ENCODE measurements around the gene CLEC20A.

The CLEC20A gene

GRCh38 chr1:178501705-178502329 lies 5.1 kb upstream of the CLEC20A start:
- FAIRE-seq, result no peak
- peak; percentile 88 for DNase-seq (ENCODE audit: insufficient read length, low spot score)

- FAIRE-seq (no peak), DNase-seq (ENCODE audit: insufficient read length, low spot score) (no peak)
Observed at GRCh38 chr1:178500936-178501554, 4.3 kb upstream of the CLEC20A start.

- FAIRE-seq (no peak), DNase-seq (ENCODE audit: insufficient read length, low spot score) (no peak)
Observed at GRCh38 chr1:178500091-178500770, 3.5 kb upstream of the CLEC20A start.

- DNase-seq (ENCODE audit: insufficient read length, low spot score) (no peak), FAIRE-seq (no peak)
Observed at GRCh38 chr1:178498896-178499675, 2.3 kb upstream of the CLEC20A start.

- no peak for DNase-seq (ENCODE audit: insufficient read length, low spot score)
- no peak for FAIRE-seq
Observed at GRCh38 chr1:178497903-178498478, 1.2 kb upstream of the CLEC20A start.

- no peak for FAIRE-seq
- no peak for DNase-seq (ENCODE audit: insufficient read length, low spot score)
Observed at GRCh38 chr1:178495741-178496409, 889 bp downstream of the CLEC20A start.

- FAIRE-seq (no peak), DNase-seq (ENCODE audit: insufficient read length, low spot score) (no peak)
Observed at GRCh38 chr1:178495158-178495557, 1.6 kb downstream of the CLEC20A start.

- no peak for DNase-seq (ENCODE audit: insufficient read length, low spot score)
- no peak for FAIRE-seq
Observed at GRCh38 chr1:178494569-178494971, 2.2 kb downstream of the CLEC20A start.

GRCh38 chr1:178493301-178493741 lies 3.4 kb downstream of the CLEC20A start:
- FAIRE-seq, result no peak
- DNase-seq (ENCODE audit: insufficient read length, low spot score), result no peak

- DNase-seq (ENCODE audit: insufficient read length, low spot score), result no peak
- no peak for FAIRE-seq
Observed at GRCh38 chr1:178492341-178492740, 4.4 kb downstream of the CLEC20A start.

GRCh38 chr1:178491721-178492120 lies 5.0 kb downstream of the CLEC20A start:
- DNase-seq (ENCODE audit: insufficient read length, low spot score) (no peak), FAIRE-seq (no peak)

GRCh38 chr1:178490967-178491366 lies 5.8 kb downstream of the CLEC20A start:
- DNase-seq (ENCODE audit: insufficient read length, low spot score), result no peak
- FAIRE-seq, result no peak

- DNase-seq (ENCODE audit: insufficient read length, low spot score) (no peak), FAIRE-seq (no peak)
Observed at GRCh38 chr1:178490136-178490535, 6.6 kb downstream of the CLEC20A start.

- DNase-seq (ENCODE audit: insufficient read length, low spot score) (no peak), FAIRE-seq (no peak)
Observed at GRCh38 chr1:178489399-178489798, 7.4 kb downstream of the CLEC20A start.

- FAIRE-seq (no peak), DNase-seq (ENCODE audit: insufficient read length, low spot score) (no peak)
Observed at GRCh38 chr1:178488393-178488792, 8.4 kb downstream of the CLEC20A start.

- FAIRE-seq (no peak), DNase-seq (ENCODE audit: insufficient read length, low spot score) (no peak)
Observed at GRCh38 chr1:178487070-178487615, 9.6 kb downstream of the CLEC20A start.

GRCh38 chr1:178486100-178487069 lies 10.4 kb downstream of the CLEC20A start:
- DNase-seq (ENCODE audit: insufficient read length, low spot score) (no peak), FAIRE-seq (no peak)

- DNase-seq (ENCODE audit: insufficient read length, low spot score), result no peak
- FAIRE-seq, result no peak
Observed at GRCh38 chr1:178485541-178485981, 11.2 kb downstream of the CLEC20A start.

- FAIRE-seq (peak; percentile 23), DNase-seq (ENCODE audit: insufficient read length, low spot score) (no peak)
Observed at GRCh38 chr1:178484698-178485225, 12.0 kb downstream of the CLEC20A start.
